Hippocampal formation (tissue), 2 donors: ENCODE measurements around the gene KCNE4.

ENCODE experiments used
- DNase-seq, 2 donors: peaks; one replicate each; lab custom pipeline; 2025; lab: John Stamatoyannopoulos, UW

Gene KCNE4

GRCh38 chr2:223041527-223042109 lies 10.4 kb upstream of the KCNE4 start:
- no peak for DNase-seq

GRCh38 chr2:223042284-223042683 lies 9.7 kb upstream of the KCNE4 start:
- no peak for DNase-seq

DNA sequence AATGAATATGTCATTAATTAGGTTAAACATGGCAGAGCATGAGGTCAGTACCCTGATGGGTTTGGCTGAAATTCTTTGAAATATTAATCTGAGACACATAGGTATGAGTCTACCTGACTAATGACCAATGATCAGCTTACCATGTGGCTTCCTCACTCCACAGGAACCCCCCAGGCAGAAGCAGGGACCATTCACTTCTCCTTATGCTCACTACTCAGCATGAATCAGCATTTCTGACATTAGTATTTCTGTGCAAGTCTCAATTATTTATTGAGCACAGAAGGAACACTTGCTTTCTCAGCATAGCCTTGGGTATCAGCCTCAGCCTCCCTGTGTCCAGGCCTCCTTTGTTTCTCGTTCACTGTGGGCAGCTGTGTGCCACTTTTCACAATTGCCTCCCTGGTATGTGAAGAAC lies 9.3 kb upstream of the KCNE4 start:
- DNase-seq, result no peak

GRCh38 chr2:223043164-223043941 lies 8.6 kb upstream of the KCNE4 start:
- no peak for DNase-seq

GRCh38 chr2:223044092-223044836 lies 7.7 kb upstream of the KCNE4 start:
- no peak for DNase-seq

GRCh38 chr2:223044916-223045700 lies 6.9 kb upstream of the KCNE4 start:
- no peak for DNase-seq

DNA sequence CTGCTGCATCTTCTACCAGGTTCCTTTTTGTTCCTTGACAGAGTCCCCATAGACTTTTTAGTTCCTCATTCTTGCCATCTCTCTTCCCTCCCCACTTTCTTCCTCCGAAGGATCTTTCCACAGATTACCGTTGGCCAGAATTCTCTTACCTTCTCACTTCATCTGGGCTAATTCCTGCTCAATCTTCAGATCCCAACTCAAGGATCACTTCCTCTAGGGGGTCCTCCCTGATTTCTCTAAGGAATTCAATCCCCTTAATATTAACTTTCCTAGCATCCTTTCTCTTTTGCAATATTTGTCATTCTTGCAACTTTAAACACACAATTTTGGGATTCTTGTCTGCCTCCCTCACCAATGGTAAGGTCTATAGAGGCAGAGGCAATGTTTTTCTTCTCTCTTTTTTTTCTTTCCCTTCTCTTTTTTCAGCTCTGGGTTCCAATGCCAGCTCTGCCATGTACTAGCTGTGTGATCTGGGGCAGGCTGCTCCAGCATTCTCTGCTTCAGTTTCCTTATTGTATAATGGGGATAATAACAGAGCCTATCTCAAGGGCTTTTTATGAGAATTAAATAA lies 5.4 kb upstream of the KCNE4 start:
- no peak for DNase-seq

- DNase-seq, result no peak
Observed at GRCh38 chr2:223047260-223047761, 4.7 kb upstream of the KCNE4 start.

DNA sequence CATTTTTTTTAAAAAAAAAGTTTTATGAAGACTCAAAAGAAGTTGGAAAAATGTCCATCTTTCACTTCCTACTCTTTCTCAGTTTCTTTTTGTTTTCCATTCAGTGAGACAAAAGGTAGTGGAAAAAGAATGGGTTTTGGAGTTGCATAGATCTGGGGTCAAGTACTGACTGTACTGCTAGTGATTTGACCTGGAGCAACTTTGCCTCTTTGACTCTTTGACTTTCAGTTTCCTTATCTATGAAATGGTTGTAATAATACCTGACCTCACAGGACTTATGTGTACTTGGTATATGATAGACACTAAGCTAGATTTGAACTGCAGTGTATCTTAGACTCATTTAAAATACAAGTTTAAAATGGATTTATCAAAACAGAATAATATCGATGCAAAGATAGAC lies 3.5 kb upstream of the KCNE4 start:
- no peak for DNase-seq

DNA sequence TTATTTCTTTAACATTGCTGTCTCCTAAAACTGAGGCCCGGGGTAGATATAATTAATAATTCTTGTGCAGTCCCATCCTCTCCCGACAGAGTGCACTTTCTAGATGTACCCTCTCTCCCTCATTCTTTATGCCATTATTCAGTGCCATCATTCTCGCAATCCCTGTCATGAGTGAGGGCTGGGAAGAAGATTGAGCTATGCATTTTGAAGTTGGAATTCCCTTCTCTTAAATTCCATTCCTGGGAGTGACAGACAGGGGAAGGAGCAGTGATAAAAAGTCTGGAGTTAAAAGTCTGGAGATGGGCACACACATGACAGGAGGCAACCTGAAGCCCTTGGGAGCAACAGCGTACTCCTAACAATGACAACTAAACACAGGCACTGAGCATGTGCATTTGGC lies 2.6 kb upstream of the KCNE4 start:
- no peak for DNase-seq

- DNase-seq, result no peak
Observed at GRCh38 chr2:223050188-223050587, 1.8 kb upstream of the KCNE4 start.

- no peak for DNase-seq
Observed at GRCh38 chr2:223050900-223051504, 988 bp upstream of the KCNE4 start.

GRCh38 chr2:223052548-223053483 lies 826 bp downstream of the KCNE4 start:
- no peak for DNase-seq

GRCh38 chr2:223053484-223054192 lies 1.6 kb downstream of the KCNE4 start:
- no peak for DNase-seq

GRCh38 chr2:223054193-223054781 lies 2.3 kb downstream of the KCNE4 start:
- no peak for DNase-seq

DNA sequence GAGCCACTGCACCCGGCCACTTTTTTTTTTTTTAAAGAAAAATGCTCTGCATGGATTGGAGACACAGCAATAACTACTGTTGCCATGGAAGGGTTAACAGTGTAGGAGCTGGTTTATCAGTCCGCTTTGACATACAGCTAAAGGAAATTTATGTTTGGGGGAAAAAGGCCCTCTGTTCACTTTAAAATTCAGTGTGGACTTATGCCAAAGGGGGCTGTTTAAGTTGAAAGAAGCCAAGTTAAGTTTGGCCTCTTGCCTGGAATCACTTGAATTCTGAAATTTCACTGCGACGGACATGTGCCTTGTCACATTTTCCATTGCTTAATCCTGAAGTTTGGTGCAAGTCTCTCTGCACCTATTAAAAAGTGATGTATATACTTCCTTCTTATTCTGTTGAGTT lies 3.1 kb downstream of the KCNE4 start:
- DNase-seq, result no peak

- DNase-seq, result no peak
Observed at GRCh38 chr2:223055836-223056235, 3.8 kb downstream of the KCNE4 start.

GRCh38 chr2:223056701-223057418 lies 4.9 kb downstream of the KCNE4 start:
- no peak for DNase-seq
